Adrenal gland (tissue), 5 donors: ENCODE measurements around the gene MAP2.

Source experiments
- CTCF ChIP-seq, 6 experiments: fragments of 450-650 bp in 4 of 6; fragments of 200-600 bp in 2 of 6; sonication (generic) in 1 of 6; IDR thresholded peaks; 1 replicate in 5 of 6; 2 replicates in 1 of 6; pipeline versions ENCODE4 v1.5.1 to v1.8.0; 2016 to 2021; ENCODE audit warnings: antibody characterized with exemption in 6 of 6, mild to moderate bottlenecking in 2 of 6, moderate library complexity in 1 of 6
- POLR2A ChIP-seq, 2 donors: fragments of 450-650 bp; IDR thresholded peaks; one replicate each; pipeline ENCODE4 v1.6.1; 2017; ENCODE audit warnings: antibody characterized with exemption in 2 of 2, mild to moderate bottlenecking in 2 of 2, moderate library complexity in 1 of 2
- donor health status: DM: no; HTN: no; CAD: no.

GRCh38 chr2:209423562-209424198 lies at the start of gene MAP2:
- TF ChIP-seq CTCF (IDR thresholded peaks at IDR 0.05), result peak; percentile 33 to 99 (median 78)
- peak; percentile 26 to 28 for TF ChIP-seq POLR2A (IDR thresholded peaks at IDR 0.05)
